NT2/D1 (cell line): ENCODE measurements around the gene GASK1A.
"Not testable (repeated sequence)": the region's sequence is repeated elsewhere in the genome, so short reads cannot be mapped to it uniquely, and the experiment has no call there.

Source experiments
- DNase-seq: peaks from one replicate; pipeline ENCODE4 v3.0.0-alpha.2; 2011; ENCODE audit warnings: low read depth, low spot score
- H3K27me3 ChIP-seq: 2 replicates; pipeline ENCODE4 v1.6.0; 2011; ENCODE audit warnings: mild to moderate bottlenecking; ENCODE audit not compliant: insufficient read length, insufficient read depth
- H3K36me3 ChIP-seq: 2 replicates; pipeline ENCODE4 v1.6.1; 2011; ENCODE audit warnings: mild to moderate bottlenecking, low read length, mixed read lengths; ENCODE audit not compliant: insufficient read depth, insufficient read length
- H3K4me1 ChIP-seq: 2 replicates; pipeline ENCODE4 v1.5.1; 2011; ENCODE audit not compliant: insufficient read depth, insufficient read length
- H3K4me3 ChIP-seq: 2 replicates; pipeline ENCODE4 v1.5.1; 2011; ENCODE audit warnings: low read depth; ENCODE audit not compliant: insufficient read length
- H3K9ac ChIP-seq: 2 replicates; pipeline ENCODE4 v1.6.0; 2011; ENCODE audit warnings: low read depth; ENCODE audit not compliant: insufficient read length
- H3K9me3 ChIP-seq: 2 replicates; pipeline ENCODE4 v1.5.1; 2011; ENCODE audit warnings: mild to moderate bottlenecking, low read length; ENCODE audit not compliant: insufficient read depth
- SUZ12 ChIP-seq: IDR thresholded peaks from 2 replicates; pipeline ENCODE4 v1.6.1; 2011; ENCODE audit not compliant: insufficient read length, insufficient read depth; ENCODE audit errors: extremely low read depth
- YY1 ChIP-seq: IDR thresholded peaks from 2 replicates; pipeline ENCODE4 v1.6.1; 2011; ENCODE audit not compliant: insufficient read length, insufficient read depth
- ZNF274 ChIP-seq: IDR thresholded peaks from 2 replicates; pipeline ENCODE4 v1.6.1; 2011; ENCODE audit warnings: mild to moderate bottlenecking, low read depth, low read length

Gene GASK1A

DNA sequence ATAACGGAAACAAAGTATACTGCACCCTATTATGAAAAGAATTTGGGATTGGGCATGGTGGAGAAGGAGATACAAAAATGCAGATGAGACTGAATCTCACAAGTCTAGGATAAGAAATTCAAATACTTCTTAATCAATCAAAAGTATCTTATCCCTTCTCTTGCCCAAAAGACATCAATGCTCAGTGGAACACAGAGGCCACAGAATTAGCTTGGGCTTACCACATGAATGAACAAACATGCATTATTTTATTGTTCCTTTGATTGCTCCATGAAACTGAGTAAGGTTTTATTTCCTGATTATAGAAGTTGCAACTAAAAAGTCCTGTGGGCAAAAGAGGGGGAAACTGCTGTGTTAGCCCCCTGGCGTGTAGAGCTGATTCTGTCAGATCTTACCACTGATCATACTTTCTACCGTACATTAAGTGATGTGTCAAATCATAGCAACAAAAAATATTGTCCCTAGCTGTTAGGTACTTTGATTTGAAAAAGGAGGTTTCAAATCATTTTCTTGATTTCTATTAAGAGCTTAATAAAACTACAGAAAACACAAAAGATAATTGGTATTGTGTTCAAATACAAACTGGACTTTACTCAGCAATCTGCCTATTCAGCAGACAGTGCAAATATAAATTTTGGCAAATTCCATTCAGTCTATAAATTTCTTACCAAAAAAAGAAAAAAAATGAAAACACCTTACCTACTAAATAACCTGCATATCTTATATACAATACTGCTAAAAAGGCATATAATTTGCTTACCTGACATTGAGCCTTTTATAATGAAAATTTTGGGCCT, 7.9 kb upstream of the GASK1A start:
- no peak overlapping the region for H3K9ac ChIP-seq
- peaks cover 36% of the 10 kb centered on the region for H3K9me3 ChIP-seq
- TF ChIP-seq YY1 (no peak), SUZ12 (no peak), ZNF274 (no peak)
- no peaks in the 10 kb centered on the region for H3K36me3 ChIP-seq
- no peaks in the 10 kb centered on the region for H3K27me3 ChIP-seq
- DNase-seq: no peak
- no peak overlapping the region for H3K4me3 ChIP-seq
- H3K4me1 ChIP-seq: no peaks in the 10 kb centered on the region

DNA sequence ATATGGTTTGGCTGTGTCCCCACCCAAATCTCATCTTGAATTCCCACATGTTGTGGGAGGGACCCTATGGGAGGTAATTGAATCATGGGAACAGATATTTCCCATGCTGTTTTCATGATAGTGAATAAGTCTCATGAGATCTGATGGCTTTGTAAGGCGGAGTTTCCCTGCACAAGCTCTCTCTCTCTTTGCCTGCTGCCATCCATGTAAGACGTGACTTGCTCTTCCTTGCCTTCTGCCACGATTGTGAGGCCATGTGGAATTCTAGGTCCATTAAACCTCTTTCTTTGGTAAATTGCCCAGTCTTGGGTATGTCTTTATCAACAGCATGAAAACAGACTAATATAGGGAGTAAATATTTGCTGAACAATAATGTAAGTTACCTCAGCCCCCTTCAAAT, 4.2 kb upstream of the GASK1A start:
- not testable (repeated sequence) for H3K36me3 ChIP-seq, H3K9ac ChIP-seq, H3K4me3 ChIP-seq, H3K4me1 ChIP-seq, DNase-seq
- Histone ChIP-seq H3K27me3 (peaks cover 29% of the 10 kb centered on the region), H3K9me3 (peaks cover 40% of the 10 kb centered on the region)

DNA sequence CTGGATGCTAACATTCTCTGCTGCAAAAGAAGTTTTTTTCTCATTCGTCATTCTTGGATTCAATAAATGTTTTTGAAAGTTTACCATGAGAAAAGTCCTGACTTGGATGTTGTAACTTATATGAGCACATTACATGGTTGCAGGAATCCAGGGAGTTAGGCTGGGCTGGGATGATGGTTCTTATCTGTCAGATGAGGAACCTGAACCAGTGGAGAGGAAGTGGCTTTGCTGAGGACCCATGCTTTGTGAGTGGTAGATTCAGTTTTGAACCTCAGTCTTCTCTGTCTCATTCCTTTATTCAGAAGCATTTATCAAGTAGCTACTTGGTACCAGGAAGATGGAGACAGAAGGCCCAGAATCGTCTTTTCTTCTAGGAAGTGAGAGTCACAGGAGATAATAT, 3.7 kb upstream of the GASK1A start:
- H3K9ac ChIP-seq: no peak overlapping the region
- TF ChIP-seq YY1: no peak
- no peak for TF ChIP-seq SUZ12
- TF ChIP-seq ZNF274: no peak
- H3K4me3 ChIP-seq: no peak overlapping the region
- no peaks in the 10 kb centered on the region for H3K36me3 ChIP-seq
- H3K4me1 ChIP-seq: no peaks in the 10 kb centered on the region
- peaks cover 34% of the 10 kb centered on the region for H3K27me3 ChIP-seq
- no peak for DNase-seq
- H3K9me3 ChIP-seq: peaks cover 40% of the 10 kb centered on the region

DNA sequence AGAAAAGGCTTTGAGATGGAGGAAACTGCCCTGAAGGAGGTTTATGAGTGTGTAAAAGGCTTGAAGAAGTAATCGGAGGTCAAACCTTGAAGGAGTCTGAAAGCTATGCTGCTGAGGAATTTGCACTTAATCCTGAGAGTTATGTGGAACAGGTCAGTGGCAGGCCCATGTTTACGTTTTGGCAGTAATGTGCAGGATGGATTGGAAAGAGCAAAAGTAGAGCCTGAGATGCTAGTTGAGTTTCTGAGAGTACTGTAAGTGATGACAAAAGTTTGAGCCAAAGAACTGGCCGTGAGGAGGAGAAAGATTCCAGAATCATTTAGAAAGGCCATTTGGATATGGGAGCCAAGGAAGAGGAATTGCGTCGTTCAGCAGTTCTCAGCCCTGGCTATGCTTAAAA, 3.2 kb upstream of the GASK1A start:
- H3K27me3 ChIP-seq: peaks cover 39% of the 10 kb centered on the region
- no peak for TF ChIP-seq SUZ12
- no peak for TF ChIP-seq YY1
- TF ChIP-seq ZNF274: no peak
- H3K4me3 ChIP-seq: no peak overlapping the region
- no peak overlapping the region for H3K9ac ChIP-seq
- peaks cover 2% of the 10 kb centered on the region for H3K4me1 ChIP-seq
- no peaks in the 10 kb centered on the region for H3K36me3 ChIP-seq
- H3K9me3 ChIP-seq: peaks cover 40% of the 10 kb centered on the region
- DNase-seq: no peak

DNA sequence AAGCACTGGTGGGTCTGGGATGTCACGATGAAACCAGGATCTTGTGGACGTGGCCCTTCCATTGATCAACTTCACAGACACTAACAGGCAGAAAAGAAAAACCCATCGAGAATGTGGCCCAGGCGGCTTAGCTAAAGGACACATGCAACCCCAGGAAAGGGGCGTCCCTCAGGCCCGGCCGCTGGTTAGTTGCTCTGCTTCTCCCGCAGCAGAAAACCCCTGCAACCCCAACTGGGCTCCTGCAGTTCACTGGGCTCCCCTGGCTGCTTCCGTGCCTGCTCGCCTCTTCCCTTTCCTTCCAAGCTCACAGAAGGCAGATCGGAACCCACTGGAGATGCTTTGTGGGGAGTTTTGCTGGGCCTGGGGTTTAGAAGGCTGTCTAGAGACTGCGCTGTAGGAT, 1.1 kb downstream of the GASK1A start:
- Histone ChIP-seq H3K36me3 (no peaks in the 10 kb centered on the region), H3K9me3 (peaks cover 13% of the 10 kb centered on the region), H3K9ac (peak overlapping the region; percentile 85), H3K27me3 (peaks cover 41% of the 10 kb centered on the region), H3K4me1 (peaks cover 12% of the 10 kb centered on the region), H3K4me3 (no peak overlapping the region)
- no peak for DNase-seq
- TF ChIP-seq YY1 (no peak), SUZ12 (no peak), ZNF274 (no peak)

DNA sequence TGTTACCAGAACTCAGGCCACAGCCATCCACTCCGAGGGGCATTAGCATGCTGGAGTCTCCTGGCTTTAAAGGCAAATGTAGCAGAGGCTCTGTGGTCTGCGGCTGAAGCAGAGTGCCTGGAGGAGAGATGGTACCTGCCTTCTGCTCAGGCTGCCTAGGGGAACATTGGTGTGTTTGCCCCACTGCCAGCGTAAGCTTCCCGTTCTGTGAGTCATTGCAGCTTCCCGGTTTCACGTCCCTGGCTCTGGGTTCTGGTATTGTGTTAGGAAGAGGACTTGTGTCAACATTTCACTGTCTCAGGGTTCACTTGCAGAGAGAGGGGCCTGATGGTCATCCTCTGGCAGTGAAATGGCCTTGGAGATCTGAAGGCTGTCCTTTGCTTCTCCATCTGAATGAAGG, 1.8 kb downstream of the GASK1A start:
- Histone ChIP-seq H3K9ac (no peak overlapping the region), H3K36me3 (no peaks in the 10 kb centered on the region), H3K4me1 (peaks cover 12% of the 10 kb centered on the region), H3K27me3 (peaks cover 41% of the 10 kb centered on the region), H3K4me3 (no peak overlapping the region), H3K9me3 (peaks cover 6% of the 10 kb centered on the region)
- no peak for TF ChIP-seq SUZ12
- no peak for TF ChIP-seq YY1
- TF ChIP-seq ZNF274: no peak
- DNase-seq: no peak

DNA sequence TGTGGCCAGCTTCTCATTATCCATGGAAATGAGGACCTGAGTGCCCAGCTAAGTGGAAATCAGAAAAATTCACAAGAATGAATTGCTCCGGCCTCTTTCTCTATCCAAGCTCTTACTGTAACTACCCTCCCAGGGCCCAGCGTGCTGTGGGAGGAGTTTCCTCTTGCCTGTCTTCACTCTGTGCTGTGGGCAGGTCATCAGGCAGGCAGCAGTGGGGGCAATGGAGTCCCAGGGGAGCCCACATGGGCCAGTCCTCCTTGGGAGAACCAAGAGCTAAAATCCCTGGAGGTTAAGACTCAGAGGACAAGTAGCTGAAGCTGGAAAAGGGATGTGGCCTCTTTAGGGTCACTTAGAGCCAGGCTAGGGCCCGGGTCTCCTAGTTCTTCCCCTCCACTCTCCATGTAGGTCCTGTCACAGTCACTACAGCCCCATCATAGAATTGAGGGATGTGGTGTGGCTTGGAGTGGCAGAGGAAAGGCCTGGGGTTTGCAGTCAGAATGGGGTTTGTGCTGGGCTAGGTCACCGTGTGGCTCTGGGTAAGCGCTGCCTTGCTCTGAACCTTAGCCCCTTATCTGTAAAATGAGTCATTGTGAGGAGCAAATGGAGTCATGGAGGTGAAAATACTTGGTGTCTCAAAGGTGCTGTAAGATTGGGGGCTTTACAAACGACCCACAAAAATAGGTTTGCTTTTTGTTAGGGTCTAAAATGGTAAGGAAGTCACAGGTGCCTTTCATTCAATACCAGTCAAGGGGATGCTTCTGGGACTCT, 3.7 kb downstream of the GASK1A start:
- Histone ChIP-seq H3K4me1 (peaks cover 12% of the 10 kb centered on the region), H3K9ac (no peak overlapping the region), H3K4me3 (no peak overlapping the region), H3K9me3 (no peaks in the 10 kb centered on the region), H3K36me3 (no peaks in the 10 kb centered on the region), H3K27me3 (peaks cover 34% of the 10 kb centered on the region)
- DNase-seq: no peak
- TF ChIP-seq YY1: no peak
- TF ChIP-seq SUZ12: no peak
- TF ChIP-seq ZNF274: no peak
